ENCODE measurements around the gene RAPSN. TPM values are rescaled to one million over a fixed set of nuclear protein-coding genes. Genes with fewer than 3 reads are reported as not detected.

The RAPSN gene
- total RNA-seq, 2 donors from 2014 or later = 3.0 to 3.1 TPM

DNA sequence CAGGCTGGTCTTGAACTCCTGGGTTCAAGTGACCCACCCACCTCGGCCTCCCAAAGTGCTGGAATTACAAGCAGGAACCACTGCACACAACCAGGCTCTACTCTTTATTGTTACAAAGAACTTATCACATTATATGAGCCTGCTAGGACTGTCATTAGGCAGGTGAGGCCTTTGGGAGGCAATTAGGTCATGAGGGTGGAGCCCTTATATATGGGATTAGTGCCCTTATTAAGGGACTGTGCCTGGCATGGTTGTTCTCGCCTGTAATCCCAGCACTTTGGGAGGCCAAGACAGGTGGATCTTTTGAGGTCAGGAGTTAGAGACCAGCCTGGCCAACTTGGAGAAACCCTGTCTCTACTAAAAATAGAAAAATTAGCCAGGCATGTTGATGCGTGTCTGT lies 12.2 kb downstream of the RAPSN start:
- H3K9me3 ChIP-seq (ENCODE audit: control insufficient read depth, low read length, poor library complexity, severe bottlenecking) = no peaks in the 10 kb centered on the region
- Mint-ChIP-seq H3K4me1 (no peaks in the 10 kb centered on the region), H3K27ac (no peak overlapping the region), H3K4me3 (no peak overlapping the region), H3K27me3 (no peaks in the 10 kb centered on the region), H3K36me3 (ENCODE audit: low read depth) (no peaks in the 10 kb centered on the region)
- DNase-seq = no peak
- ATAC-seq = no peak

GRCh38 chr11:47435687-47436086 lies 13.2 kb downstream of the RAPSN start:
- Mint-ChIP-seq H3K4me3 (no peak overlapping the region), H3K4me1 (no peaks in the 10 kb centered on the region), H3K27ac (no peak overlapping the region), H3K27me3 (no peaks in the 10 kb centered on the region), H3K36me3 (ENCODE audit: low read depth) (no peaks in the 10 kb centered on the region)
- no peaks in the 10 kb centered on the region for H3K9me3 ChIP-seq (ENCODE audit: control insufficient read depth, low read length, poor library complexity, severe bottlenecking)
- ATAC-seq = no peak
- no peak for DNase-seq

DNA sequence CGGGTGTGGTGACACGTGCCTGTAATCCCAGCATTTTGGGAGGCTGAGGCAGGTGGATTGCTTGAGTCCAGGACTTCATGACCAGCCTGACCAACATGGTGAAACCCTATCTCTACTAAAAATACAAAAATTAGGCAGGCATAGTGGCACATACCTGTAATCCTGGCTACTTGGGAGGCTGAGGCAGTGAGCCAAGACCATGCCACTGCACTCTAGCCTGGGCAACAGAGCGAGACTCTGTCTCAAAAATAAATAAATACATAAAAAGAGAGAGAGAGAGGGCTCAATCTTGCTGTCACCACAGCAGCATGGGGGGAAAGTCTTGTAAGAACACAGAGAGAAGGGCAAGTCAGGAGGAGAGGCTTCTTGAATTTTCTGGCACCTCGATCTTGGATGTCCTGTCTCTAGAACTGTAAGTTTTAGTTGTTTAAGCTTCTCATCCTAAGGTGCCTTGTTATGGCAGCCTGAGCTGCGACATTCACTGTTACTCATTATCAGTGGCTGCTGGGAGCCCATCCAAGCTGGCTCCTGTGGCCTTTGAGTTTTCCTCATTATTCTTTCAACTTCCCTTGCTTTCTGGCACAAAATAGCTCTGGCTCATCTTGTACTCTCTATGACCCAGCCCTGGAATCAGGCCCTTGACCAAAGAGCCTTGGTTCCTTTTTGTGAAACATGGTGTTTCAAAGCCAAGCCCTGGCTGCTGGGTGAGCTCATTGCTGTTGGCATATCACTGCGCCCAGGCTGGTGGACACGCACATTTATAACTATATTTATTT lies 14.7 kb downstream of the RAPSN start:
- DNase-seq (no peak), ATAC-seq (no peak)
- Mint-ChIP-seq H3K4me1 (no peaks in the 10 kb centered on the region), H3K4me3 (no peak overlapping the region), H3K36me3 (ENCODE audit: low read depth) (no peaks in the 10 kb centered on the region), H3K27ac (no peak overlapping the region), H3K27me3 (no peaks in the 10 kb centered on the region)
- H3K9me3 ChIP-seq (ENCODE audit: control insufficient read depth, low read length, poor library complexity, severe bottlenecking) = no peaks in the 10 kb centered on the region

DNA sequence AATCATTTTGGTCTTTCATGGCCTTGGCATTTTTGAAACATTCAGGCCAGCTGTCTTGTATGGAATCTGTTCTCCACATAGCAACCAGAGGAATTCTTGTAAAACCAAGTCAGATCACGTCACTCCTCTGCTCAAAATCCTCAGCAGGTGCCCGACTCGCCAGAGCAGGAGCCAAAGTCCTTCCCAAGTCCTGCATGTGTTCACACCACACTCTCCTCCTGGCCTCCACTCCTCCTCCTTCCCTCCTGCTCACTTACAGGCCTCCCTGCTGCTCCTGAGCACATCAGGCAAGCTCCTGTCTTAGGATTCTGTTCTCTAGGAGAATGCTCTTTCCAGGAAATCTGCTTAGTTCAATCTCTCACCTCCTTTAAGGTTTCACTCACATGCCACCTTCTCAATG lies 15.8 kb downstream of the RAPSN start:
- no peaks in the 10 kb centered on the region for H3K36me3 Mint-ChIP-seq (ENCODE audit: low read depth)
- H3K27me3 Mint-ChIP-seq = no peaks in the 10 kb centered on the region
- ATAC-seq = no peak
- no peaks in the 10 kb centered on the region for H3K9me3 ChIP-seq (ENCODE audit: control insufficient read depth, low read length, poor library complexity, severe bottlenecking)
- no peak overlapping the region for H3K27ac Mint-ChIP-seq
- DNase-seq = no peak
- no peak overlapping the region for H3K4me3 Mint-ChIP-seq
- no peaks in the 10 kb centered on the region for H3K4me1 Mint-ChIP-seq

DNA sequence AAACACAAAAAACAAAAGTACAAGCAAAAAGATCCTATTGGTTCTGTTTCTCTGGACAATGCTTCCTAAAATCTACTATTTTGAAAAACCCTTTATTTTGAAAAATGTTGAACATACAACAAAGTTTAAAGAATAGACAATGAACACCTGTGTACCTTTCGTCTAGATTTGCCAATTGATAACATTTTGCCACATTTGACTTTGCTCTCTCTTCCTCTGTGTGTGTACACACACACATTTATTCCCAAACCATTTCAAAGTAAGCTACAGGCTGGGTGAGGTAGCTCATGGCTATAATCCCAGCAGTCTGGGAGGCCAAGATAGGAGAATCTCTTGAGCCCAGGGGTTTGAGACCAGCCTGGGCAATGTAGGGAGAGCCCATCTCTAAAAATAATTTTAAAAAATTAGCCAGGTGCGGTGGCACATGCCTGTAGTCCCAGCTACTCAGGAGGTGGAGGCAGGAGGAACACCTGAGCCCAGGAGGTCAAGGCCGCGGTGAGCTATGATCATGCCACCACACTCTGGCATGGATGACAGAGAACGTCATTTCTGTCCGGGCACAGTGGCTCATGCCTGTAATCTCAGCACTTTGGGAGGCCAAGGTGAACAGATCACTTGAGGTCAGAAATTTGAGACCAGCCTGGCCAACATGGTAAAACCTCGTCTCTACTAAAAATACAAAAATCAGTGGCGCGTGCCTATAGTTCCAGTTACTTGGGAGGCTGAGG lies 17.4 kb downstream of the RAPSN start:
- no peak overlapping the region for H3K4me3 Mint-ChIP-seq
- H3K27ac Mint-ChIP-seq = no peak overlapping the region
- DNase-seq = no peak
- no peaks in the 10 kb centered on the region for H3K36me3 Mint-ChIP-seq (ENCODE audit: low read depth)
- no peak for ATAC-seq
- no peaks in the 10 kb centered on the region for H3K9me3 ChIP-seq (ENCODE audit: control insufficient read depth, low read length, poor library complexity, severe bottlenecking)
- no peaks in the 10 kb centered on the region for H3K4me1 Mint-ChIP-seq
- no peaks in the 10 kb centered on the region for H3K27me3 Mint-ChIP-seq

GRCh38 chr11:47430524-47430923 lies 18.4 kb downstream of the RAPSN start:
- H3K4me3 Mint-ChIP-seq = no peak overlapping the region
- no peak overlapping the region for H3K27ac Mint-ChIP-seq
- H3K36me3 Mint-ChIP-seq (ENCODE audit: low read depth) = peaks cover 4% of the 10 kb centered on the region
- H3K4me1 Mint-ChIP-seq = peaks cover 7% of the 10 kb centered on the region
- ATAC-seq = no peak
- no peaks in the 10 kb centered on the region for H3K27me3 Mint-ChIP-seq
- no peak for DNase-seq
- no peaks in the 10 kb centered on the region for H3K9me3 ChIP-seq (ENCODE audit: control insufficient read depth, low read length, poor library complexity, severe bottlenecking)

DNA sequence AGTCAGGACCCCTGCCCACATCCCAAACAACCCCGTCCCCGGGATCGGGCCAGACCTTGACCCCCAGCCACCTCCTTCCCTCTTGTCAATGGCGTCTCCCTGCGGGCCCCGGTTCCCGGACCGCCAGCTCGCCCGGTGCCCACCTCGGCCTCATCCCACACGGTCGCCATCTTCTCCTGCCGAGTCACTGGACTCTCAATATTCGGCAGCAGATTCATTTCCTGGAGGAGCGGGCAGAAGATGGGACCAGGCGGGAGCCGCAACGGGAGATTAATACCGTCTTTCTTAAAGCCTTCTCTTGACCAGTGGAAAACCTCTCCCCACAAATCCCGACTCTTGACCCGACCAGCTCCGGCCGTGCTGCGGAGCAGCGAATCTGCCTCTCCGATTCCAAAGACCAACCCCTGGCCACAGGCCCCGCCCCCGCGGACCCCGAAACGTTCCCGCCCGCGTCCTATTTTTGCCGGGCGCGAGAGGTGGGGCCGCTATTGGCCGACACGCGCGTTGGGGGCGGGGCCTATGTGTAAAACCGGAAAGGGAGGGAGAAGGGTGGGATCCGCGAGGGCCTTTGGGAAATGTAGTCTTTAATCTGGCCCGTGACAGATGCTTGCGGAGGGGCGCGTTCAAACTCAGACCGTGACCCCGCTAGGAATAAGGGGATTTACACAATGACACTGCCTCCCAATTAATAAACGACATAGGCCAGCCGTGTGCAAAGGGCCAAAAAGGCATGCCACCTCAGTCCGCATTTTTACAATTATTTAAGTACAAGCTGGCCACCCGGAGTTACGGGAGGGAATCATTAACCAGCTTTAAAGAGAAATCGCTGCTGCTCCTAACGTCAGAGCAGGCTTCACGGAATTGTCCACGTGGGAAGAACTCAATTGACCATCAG lies 22.6 kb downstream of the RAPSN start, which contains the start of gene PSMC3:
TSS of gene PSMC3 (minus strand) at position 378 of the 895 bp plus-strand sequence. CDS start at position 218, 160 bp downstream.
- peaks cover 9% of the 10 kb centered on the region for H3K36me3 Mint-ChIP-seq (ENCODE audit: low read depth)
- ATAC-seq = peak; percentile 96

GRCh38 chr11:47425611-47426010 lies 23.3 kb downstream of the RAPSN start:
- H3K4me3 Mint-ChIP-seq = peak overlapping the region; percentile 98
- no peaks in the 10 kb centered on the region for H3K27me3 Mint-ChIP-seq
- no peaks in the 10 kb centered on the region for H3K9me3 ChIP-seq (ENCODE audit: control insufficient read depth, low read length, poor library complexity, severe bottlenecking)
- no peak for ATAC-seq
- no peak for DNase-seq
- peaks cover 10% of the 10 kb centered on the region for H3K36me3 Mint-ChIP-seq (ENCODE audit: low read depth)
- H3K4me1 Mint-ChIP-seq = peaks cover 11% of the 10 kb centered on the region
- peak overlapping the region; percentile 98 for H3K27ac Mint-ChIP-seq

More for the DNA sequence above, 22.6 kb downstream of the RAPSN start, which contains the start of gene PSMC3:
- H3K27ac Mint-ChIP-seq = peak within 1 kb of the TSS; percentile 98
- peak within 1 kb of the TSS; percentile 98 for H3K4me3 Mint-ChIP-seq
- H3K4me1 Mint-ChIP-seq = peaks cover 11% of the 10 kb centered on the region
- peak; percentile 95 to 98 (median 96) for DNase-seq
- H3K27me3 Mint-ChIP-seq = no peaks in the 10 kb centered on the region
- H3K9me3 ChIP-seq (ENCODE audit: control insufficient read depth, low read length, poor library complexity, severe bottlenecking) = no peaks in the 10 kb centered on the region

DNA sequence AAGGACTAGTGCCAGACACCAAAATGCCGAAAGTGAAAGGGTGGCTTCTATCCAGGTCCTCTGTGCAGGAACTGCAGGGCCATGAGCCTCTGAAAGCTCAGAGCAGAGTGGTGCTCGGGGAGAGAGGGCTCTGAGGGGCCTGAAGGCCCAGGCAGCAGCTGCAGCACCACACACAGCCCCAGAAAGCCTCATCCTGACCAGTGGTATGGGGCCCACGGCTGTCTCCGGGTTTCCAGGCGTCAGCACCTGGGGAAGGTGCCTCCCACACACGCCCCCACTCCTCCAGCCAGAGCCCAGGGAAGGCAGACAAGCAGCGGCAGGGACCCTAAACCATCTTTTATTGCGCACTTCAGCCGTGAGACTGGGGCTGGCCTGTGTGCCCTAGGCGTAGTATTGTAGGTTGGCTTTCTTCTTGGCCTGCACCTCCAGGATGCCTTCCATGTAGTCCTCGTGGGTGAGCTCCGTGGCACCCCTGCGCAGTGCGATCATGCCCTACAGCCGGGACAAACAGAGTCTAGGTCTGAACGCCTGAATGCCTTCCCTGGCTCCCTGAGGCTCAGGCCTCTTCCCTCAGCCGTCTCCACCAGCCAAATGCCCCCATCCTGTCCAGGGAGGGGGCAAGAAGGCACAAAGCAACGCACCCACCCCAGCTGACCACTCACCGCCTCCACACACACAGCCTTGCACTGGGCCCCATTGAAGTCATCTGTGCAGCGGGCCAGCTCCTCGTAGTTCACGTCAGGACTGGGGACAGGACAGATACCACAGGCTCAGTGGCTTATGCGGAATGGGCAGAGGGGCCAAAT lies 30.3 kb downstream of the RAPSN start:
- no peaks in the 10 kb centered on the region for H3K9me3 ChIP-seq (ENCODE audit: control insufficient read depth, low read length, poor library complexity, severe bottlenecking)
- Mint-ChIP-seq H3K4me1 (peaks cover 8% of the 10 kb centered on the region), H3K36me3 (ENCODE audit: low read depth) (peaks cover 12% of the 10 kb centered on the region), H3K27ac (no peak overlapping the region), H3K4me3 (no peak overlapping the region), H3K27me3 (no peaks in the 10 kb centered on the region)
- peak; percentile 18 for ATAC-seq
- no peak for DNase-seq

- H3K36me3 Mint-ChIP-seq (ENCODE audit: low read depth) = peaks cover 12% of the 10 kb centered on the region
- no peak for ATAC-seq
- H3K4me3 Mint-ChIP-seq = no peak overlapping the region
- H3K4me1 Mint-ChIP-seq = peaks cover 8% of the 10 kb centered on the region
- no peaks in the 10 kb centered on the region for H3K27me3 Mint-ChIP-seq
- H3K9me3 ChIP-seq (ENCODE audit: control insufficient read depth, low read length, poor library complexity, severe bottlenecking) = no peaks in the 10 kb centered on the region
- DNase-seq = no peak
- peak overlapping the region; percentile 62 for H3K27ac Mint-ChIP-seq
Observed at GRCh38 chr11:47417712-47418111, 31.2 kb downstream of the RAPSN start.

GRCh38 chr11:47415949-47416472 lies 32.9 kb downstream of the RAPSN start:
- H3K27me3 Mint-ChIP-seq = no peaks in the 10 kb centered on the region
- no peak overlapping the region for H3K27ac Mint-ChIP-seq
- H3K36me3 Mint-ChIP-seq (ENCODE audit: low read depth) = peaks cover 9% of the 10 kb centered on the region
- no peak overlapping the region for H3K4me3 Mint-ChIP-seq
- DNase-seq (no peak), ATAC-seq (no peak)
- peaks cover 8% of the 10 kb centered on the region for H3K4me1 Mint-ChIP-seq
- no peaks in the 10 kb centered on the region for H3K9me3 ChIP-seq (ENCODE audit: control insufficient read depth, low read length, poor library complexity, severe bottlenecking)

GRCh38 chr11:47415091-47415854 lies 33.7 kb downstream of the RAPSN start:
- no peak overlapping the region for H3K4me3 Mint-ChIP-seq
- no peak for ATAC-seq
- H3K27me3 Mint-ChIP-seq = no peaks in the 10 kb centered on the region
- H3K36me3 Mint-ChIP-seq (ENCODE audit: low read depth) = peaks cover 9% of the 10 kb centered on the region
- H3K27ac Mint-ChIP-seq = no peak overlapping the region
- no peaks in the 10 kb centered on the region for H3K9me3 ChIP-seq (ENCODE audit: control insufficient read depth, low read length, poor library complexity, severe bottlenecking)
- no peak for DNase-seq
- H3K4me1 Mint-ChIP-seq = peaks cover 8% of the 10 kb centered on the region

Measured in T-helper 17 cell (primary cell).